HL-60 (cell line): ENCODE data around the gene TMEM38A.
"Not testable (repeated sequence)": the region's sequence is repeated elsewhere in the genome, so short reads cannot be mapped to it uniquely, and the experiment has no call there.

Source experiments
- DNase-seq, 2 experiments: peaks; one replicate each; pipeline ENCODE4 v3.0.0-alpha.2; 2010 to 2020; ENCODE audit warnings: low read depth in 1 of 2, low spot score in 1 of 2
- H3K27ac ChIP-seq: fragments of 250-450 bp; sonication (Bioruptor Pico); replicated peaks from 2 replicates; pipeline ENCODE4 v1.5.1; 2020; ENCODE audit warnings: mild to moderate bottlenecking, moderate library complexity
- H3K27me3 ChIP-seq: fragments of 250-450 bp; sonication (Bioruptor Pico); 2 replicates; pipeline ENCODE4 v1.5.1; 2021; ENCODE audit warnings: mild to moderate bottlenecking, moderate library complexity; ENCODE audit not compliant: insufficient read depth, poor library complexity, severe bottlenecking
- H3K4me3 ChIP-seq: replicated peaks from 2 replicates; pipeline ENCODE4 v1.5.1; 2011; ENCODE audit warnings: mild to moderate bottlenecking, control low read depth, low read length; ENCODE audit not compliant: insufficient read depth
- GABPA ChIP-seq: IDR thresholded peaks from 2 replicates; pipeline ENCODE4 v1.6.1; 2012; ENCODE audit warnings: low read depth
- POLR2AphosphoS5 ChIP-seq: IDR thresholded peaks from 2 replicates; pipeline ENCODE4 v1.6.1; 2012; ENCODE audit warnings: low read depth
- SPI1 ChIP-seq: IDR thresholded peaks from 2 replicates; pipeline ENCODE4 v1.6.1; 2012; ENCODE audit warnings: low read depth, mild to moderate bottlenecking, borderline replicate concordance
- TF ChIP-seq, protein P1 (sequence below): IDR thresholded peaks from 2 replicates; pipeline ENCODE4 v1.6.1; 2012; ENCODE audit warnings: low read depth; ENCODE audit not compliant: insufficient replicate concordance
- TF ChIP-seq, protein P2 (sequence below): IDR thresholded peaks from one replicate; pipeline ENCODE4 v1.5.1; 2011; ENCODE audit warnings: low read length, control low read depth, inconsistent platforms; ENCODE audit not compliant: insufficient read depth

TMEM38A gene

DNA sequence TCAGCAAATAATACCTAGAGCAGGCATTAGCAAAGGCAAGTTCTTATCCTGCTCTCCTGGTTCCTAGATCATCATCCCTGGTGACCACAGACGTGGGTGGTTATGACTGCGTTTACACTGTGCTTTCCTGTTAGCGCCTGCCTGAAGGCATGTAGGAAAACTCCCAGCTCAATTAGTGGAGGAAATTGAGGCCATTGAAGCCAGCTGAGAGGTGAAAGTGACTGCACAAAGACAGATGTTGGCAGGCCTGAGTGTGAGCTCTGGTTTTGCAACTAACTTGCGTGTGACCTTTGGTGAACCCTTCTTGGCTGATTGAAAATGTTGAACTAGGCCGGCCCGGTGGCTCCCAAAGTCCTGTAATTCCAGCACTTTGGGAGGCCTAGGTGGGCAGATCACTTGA, 41.2 kb downstream of the TMEM38A start:
- Histone ChIP-seq H3K4me3 (no peak overlapping the region), H3K27ac (no peak overlapping the region), H3K27me3 (no peaks in the 10 kb centered on the region)
- DNase-seq: no peak
- TF ChIP-seq SPI1: no peak
- TF ChIP-seq GABPA: no peak
- TF ChIP-seq, protein P1, sequence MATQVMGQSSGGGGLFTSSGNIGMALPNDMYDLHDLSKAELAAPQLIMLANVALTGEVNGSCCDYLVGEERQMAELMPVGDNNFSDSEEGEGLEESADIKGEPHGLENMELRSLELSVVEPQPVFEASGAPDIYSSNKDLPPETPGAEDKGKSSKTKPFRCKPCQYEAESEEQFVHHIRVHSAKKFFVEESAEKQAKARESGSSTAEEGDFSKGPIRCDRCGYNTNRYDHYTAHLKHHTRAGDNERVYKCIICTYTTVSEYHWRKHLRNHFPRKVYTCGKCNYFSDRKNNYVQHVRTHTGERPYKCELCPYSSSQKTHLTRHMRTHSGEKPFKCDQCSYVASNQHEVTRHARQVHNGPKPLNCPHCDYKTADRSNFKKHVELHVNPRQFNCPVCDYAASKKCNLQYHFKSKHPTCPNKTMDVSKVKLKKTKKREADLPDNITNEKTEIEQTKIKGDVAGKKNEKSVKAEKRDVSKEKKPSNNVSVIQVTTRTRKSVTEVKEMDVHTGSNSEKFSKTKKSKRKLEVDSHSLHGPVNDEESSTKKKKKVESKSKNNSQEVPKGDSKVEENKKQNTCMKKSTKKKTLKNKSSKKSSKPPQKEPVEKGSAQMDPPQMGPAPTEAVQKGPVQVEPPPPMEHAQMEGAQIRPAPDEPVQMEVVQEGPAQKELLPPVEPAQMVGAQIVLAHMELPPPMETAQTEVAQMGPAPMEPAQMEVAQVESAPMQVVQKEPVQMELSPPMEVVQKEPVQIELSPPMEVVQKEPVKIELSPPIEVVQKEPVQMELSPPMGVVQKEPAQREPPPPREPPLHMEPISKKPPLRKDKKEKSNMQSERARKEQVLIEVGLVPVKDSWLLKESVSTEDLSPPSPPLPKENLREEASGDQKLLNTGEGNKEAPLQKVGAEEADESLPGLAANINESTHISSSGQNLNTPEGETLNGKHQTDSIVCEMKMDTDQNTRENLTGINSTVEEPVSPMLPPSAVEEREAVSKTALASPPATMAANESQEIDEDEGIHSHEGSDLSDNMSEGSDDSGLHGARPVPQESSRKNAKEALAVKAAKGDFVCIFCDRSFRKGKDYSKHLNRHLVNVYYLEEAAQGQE: no peak
- TF ChIP-seq, protein P2, sequence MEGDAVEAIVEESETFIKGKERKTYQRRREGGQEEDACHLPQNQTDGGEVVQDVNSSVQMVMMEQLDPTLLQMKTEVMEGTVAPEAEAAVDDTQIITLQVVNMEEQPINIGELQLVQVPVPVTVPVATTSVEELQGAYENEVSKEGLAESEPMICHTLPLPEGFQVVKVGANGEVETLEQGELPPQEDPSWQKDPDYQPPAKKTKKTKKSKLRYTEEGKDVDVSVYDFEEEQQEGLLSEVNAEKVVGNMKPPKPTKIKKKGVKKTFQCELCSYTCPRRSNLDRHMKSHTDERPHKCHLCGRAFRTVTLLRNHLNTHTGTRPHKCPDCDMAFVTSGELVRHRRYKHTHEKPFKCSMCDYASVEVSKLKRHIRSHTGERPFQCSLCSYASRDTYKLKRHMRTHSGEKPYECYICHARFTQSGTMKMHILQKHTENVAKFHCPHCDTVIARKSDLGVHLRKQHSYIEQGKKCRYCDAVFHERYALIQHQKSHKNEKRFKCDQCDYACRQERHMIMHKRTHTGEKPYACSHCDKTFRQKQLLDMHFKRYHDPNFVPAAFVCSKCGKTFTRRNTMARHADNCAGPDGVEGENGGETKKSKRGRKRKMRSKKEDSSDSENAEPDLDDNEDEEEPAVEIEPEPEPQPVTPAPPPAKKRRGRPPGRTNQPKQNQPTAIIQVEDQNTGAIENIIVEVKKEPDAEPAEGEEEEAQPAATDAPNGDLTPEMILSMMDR: no peak

GRCh38 chr19:16703677-16704076, 42.7 kb downstream of the TMEM38A start:
- Histone ChIP-seq H3K27me3 (no peaks in the 10 kb centered on the region), H3K4me3 (no peak overlapping the region), H3K27ac (no peak overlapping the region)
- no peak for TF ChIP-seq POLR2AphosphoS5
- TF ChIP-seq, protein P2: no peak
- no peak for TF ChIP-seq SPI1
- TF ChIP-seq GABPA: no peak
- TF ChIP-seq, protein P1: no peak
- DNase-seq: no peak

GRCh38 chr19:16710870-16711269, 49.9 kb downstream of the TMEM38A start:
- H3K4me3 ChIP-seq, H3K27me3 ChIP-seq, H3K27ac ChIP-seq, DNase-seq: not testable (repeated sequence)

- not testable (repeated sequence) for H3K4me3 ChIP-seq, H3K27me3 ChIP-seq, H3K27ac ChIP-seq, DNase-seq
Measured at GRCh38 chr19:16712295-16712694, 51.4 kb downstream of the TMEM38A start.

GRCh38 chr19:16714702-16715287, 53.9 kb downstream of the TMEM38A start:
- no peaks in the 10 kb centered on the region for H3K27me3 ChIP-seq
- peak; percentile 45 to 64 for DNase-seq
- no peak overlapping the region for H3K27ac ChIP-seq
- TF ChIP-seq, protein P2: peak; percentile 80
- TF ChIP-seq GABPA: no peak
- H3K4me3 ChIP-seq: no peak overlapping the region
